ENCODE measurements around the gene VASP. TPM values are rescaled to one million over a fixed set of nuclear protein-coding genes. Genes with fewer than 3 reads are reported as not detected.
A peak's percentile ranks its signal among the peaks of the same experiment; 100 is the strongest.

VASP gene
- total and polyA plus RNA-seq, 9 of the 15 experiments (the other 6 are each of a cell fraction or from before 2014, with no cell fraction given): 16.7 to 261 (median 112) TPM

DNA sequence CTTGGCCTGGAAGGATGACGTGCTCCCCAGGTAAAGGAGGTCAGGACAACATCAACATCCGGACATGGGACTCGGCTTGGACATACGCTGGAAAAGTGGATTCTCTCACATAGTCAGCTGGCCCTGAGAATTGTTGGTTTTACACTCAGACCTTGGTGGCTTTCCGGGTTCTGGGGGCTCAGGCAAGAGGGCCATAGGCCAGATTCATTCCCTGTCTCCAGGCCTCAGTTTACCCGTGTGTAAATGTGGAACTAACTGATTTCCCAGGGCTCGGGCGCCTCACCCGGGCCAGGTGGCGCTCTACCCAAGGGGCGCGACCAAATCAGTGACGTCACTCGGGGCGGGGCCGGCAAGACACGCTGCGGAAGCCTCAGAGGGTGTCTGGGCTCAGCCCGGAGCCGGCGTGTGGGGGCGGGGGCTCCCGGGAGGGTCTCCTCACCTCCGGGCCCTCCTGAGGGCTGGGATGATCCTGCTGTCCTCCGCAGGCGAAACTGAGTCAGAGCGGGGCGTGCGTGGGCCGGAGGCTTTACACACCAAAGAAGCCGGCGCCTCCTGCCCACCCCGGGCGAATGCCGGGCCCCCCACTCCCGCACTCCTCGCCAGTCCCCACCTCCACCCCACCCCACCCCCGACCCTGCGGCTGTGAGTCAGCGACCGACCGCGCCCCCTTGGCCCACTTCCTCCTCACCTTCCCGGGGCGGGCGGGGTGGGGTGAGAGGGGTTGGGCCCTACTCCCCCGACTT, 862 bp upstream of the VASP start (continued):
- TF ChIP-seq ETV6 (IDR thresholded peaks at IDR 0.05; ENCODE audit: borderline replicate concordance in 1 of 2, low read depth in 2 of 2, low read length in 1 of 2) (peak in 1 of 2 experiments; percentile 68; a peak in 2 of 4 replicates), ETV6 (CRISPR knock-in tag; IDR thresholded peaks at IDR 0.05; ENCODE audit: borderline replicate concordance) (no peak), OTX1 (CRISPR knock-in tag; IDR thresholded peaks at IDR 0.05) (no peak), RB1 (IDR thresholded peaks at IDR 0.05; ENCODE audit: low read depth) (peak; percentile 72; the same call in 1 of the 2 replicates), RFX7 (CRISPR knock-in tag; IDR thresholded peaks at IDR 0.05) (no peak), DIDO1 (tag; IDR thresholded peaks at IDR 0.05; ENCODE audit: low read depth) (peak; percentile 31; the same call in 1 of the 2 replicates), HDGF (IDR thresholded peaks at IDR 0.05) (no peak), MTF1 (CRISPR knock-in tag; IDR thresholded peaks at IDR 0.05; ENCODE audit: borderline replicate concordance) (no peak), CEBPG (CRISPR knock-in tag; IDR thresholded peaks at IDR 0.05) (peak; percentile 21; the same call in 1 of the 2 replicates), CEBPG (tag; conservative IDR thresholded peaks at IDR 0.05 in 1 of 2, IDR thresholded peaks at IDR 0.05 in 1 of 2) (no peak), POLR3G (IDR thresholded peaks at IDR 0.05; ENCODE audit: extremely low read depth, insufficient read length, insufficient replicate concordance) (no peak), SRSF3 (IDR thresholded peaks at IDR 0.05; ENCODE audit: insufficient read depth, low read length) (no peak), EWSR1 (IDR thresholded peaks at IDR 0.05; ENCODE audit: borderline replicate concordance, low read depth, partially characterized antibody) (no peak), HDAC8 (tag; IDR thresholded peaks at IDR 0.05) (no peak), ZNF384 (IDR thresholded peaks at IDR 0.05; ENCODE audit: low read depth, low read length) (0 out of 2 replicates have a peak, but pooled peaks have one; percentile 2), CBX3 (IDR thresholded peaks at IDR 0.05; ENCODE audit: borderline replicate concordance in 1 of 2, low read length in 2 of 2) (no peak)
- TF ChIP-seq, protein P1, sequence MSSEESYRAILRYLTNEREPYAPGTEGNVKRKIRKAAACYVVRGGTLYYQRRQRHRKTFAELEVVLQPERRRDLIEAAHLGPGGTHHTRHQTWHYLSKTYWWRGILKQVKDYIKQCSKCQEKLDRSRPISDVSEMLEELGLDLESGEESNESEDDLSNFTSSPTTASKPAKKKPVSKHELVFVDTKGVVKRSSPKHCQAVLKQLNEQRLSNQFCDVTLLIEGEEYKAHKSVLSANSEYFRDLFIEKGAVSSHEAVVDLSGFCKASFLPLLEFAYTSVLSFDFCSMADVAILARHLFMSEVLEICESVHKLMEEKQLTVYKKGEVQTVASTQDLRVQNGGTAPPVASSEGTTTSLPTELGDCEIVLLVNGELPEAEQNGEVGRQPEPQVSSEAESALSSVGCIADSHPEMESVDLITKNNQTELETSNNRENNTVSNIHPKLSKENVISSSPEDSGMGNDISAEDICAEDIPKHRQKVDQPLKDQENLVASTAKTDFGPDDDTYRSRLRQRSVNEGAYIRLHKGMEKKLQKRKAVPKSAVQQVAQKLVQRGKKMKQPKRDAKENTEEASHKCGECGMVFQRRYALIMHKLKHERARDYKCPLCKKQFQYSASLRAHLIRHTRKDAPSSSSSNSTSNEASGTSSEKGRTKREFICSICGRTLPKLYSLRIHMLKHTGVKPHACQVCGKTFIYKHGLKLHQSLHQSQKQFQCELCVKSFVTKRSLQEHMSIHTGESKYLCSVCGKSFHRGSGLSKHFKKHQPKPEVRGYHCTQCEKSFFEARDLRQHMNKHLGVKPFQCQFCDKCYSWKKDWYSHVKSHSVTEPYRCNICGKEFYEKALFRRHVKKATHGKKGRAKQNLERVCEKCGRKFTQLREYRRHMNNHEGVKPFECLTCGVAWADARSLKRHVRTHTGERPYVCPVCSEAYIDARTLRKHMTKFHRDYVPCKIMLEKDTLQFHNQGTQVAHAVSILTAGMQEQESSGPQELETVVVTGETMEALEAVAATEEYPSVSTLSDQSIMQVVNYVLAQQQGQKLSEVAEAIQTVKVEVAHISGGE (CRISPR knock-in tag; IDR thresholded peaks at IDR 0.05): peak in 1 of 3 experiments; percentile 19; a peak in 1 of 6 replicates
- TF ChIP-seq, protein P2, sequence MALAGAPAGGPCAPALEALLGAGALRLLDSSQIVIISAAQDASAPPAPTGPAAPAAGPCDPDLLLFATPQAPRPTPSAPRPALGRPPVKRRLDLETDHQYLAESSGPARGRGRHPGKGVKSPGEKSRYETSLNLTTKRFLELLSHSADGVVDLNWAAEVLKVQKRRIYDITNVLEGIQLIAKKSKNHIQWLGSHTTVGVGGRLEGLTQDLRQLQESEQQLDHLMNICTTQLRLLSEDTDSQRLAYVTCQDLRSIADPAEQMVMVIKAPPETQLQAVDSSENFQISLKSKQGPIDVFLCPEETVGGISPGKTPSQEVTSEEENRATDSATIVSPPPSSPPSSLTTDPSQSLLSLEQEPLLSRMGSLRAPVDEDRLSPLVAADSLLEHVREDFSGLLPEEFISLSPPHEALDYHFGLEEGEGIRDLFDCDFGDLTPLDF (CRISPR knock-in tag; IDR thresholded peaks at IDR 0.05): 0 out of 2 replicates have a peak, but pooled peaks have one; percentile 39

All from K562 (cell line).